Lower lobe of right lung (tissue), 2 donors: ENCODE measurements around the gene CCL19. TPM values are rescaled to one million over a fixed set of nuclear protein-coding genes. Genes with fewer than 3 reads are reported as not detected.

ENCODE experiments used
- ATAC-seq, 2 donors: fragments of 200-7000 bp; cut with Tn5 transposase; one replicate each; pipeline ENCODE4 v1.9.1; 2020 to 2022; ENCODE audit warnings: mild to moderate bottlenecking in 2 of 2, moderate library complexity in 2 of 2
- DNase-seq: peaks from one replicate; pipeline ENCODE4 v3.0.0-alpha.2; 2020
- H3K27ac ChIP-seq: fragments of 200-600 bp; one replicate; pipeline ENCODE4 v1.8.0; 2022
- H3K27me3 ChIP-seq: fragments of 200-600 bp; one replicate; pipeline ENCODE4 v1.8.0; 2022; ENCODE audit warnings: low read depth
- H3K36me3 ChIP-seq: fragments of 200-600 bp; one replicate; pipeline ENCODE4 v1.8.0; 2022; ENCODE audit warnings: mild to moderate bottlenecking
- H3K4me1 ChIP-seq: fragments of 200-600 bp; one replicate; pipeline ENCODE4 v1.8.0; 2022
- H3K4me3 ChIP-seq: fragments of 200-600 bp; one replicate; pipeline ENCODE4 v1.8.0; 2022; ENCODE audit warnings: mild to moderate bottlenecking
- H3K9me3 ChIP-seq: fragments of 200-600 bp; one replicate; pipeline ENCODE4 v1.8.0; 2022
- CTCF ChIP-seq: fragments of 200-600 bp; IDR thresholded peaks from one replicate; pipeline ENCODE4 v1.8.0; 2022; ENCODE audit warnings: antibody characterized with exemption, mild to moderate bottlenecking
- intact Hi-C: fragments of 100-400 bp; cut with DNase I; formaldehyde crosslinking; loops from one replicate; pipeline ENCODE4 v1.11.0; 2022
- total RNA-seq: library from RNA; stranded (reverse); fragmentation: NEBNext Ultra II Directional; extraction: Animal tissue kit (Norgen Biotek cat#: 25700); gene quantifications from one replicate; pipeline ENCODE4 v1.2.1, GENCODE V29; 2021
- donor health status: DM: no; HTN: yes; CAD: no; lungs with severe emphysema.

CCL19 gene
- total RNA-seq, 1 donor from 2014 or later, result 2.4 TPM

- no peak for TF ChIP-seq CTCF
- Histone ChIP-seq H3K9me3 (no peaks in the 10 kb centered on the region), H3K36me3 (no peaks in the 10 kb centered on the region), H3K4me1 (peaks cover 5% of the 10 kb centered on the region), H3K27ac (no peak overlapping the region), H3K4me3 (no peak overlapping the region), H3K27me3 (no peaks in the 10 kb centered on the region)
- ATAC-seq (no peak), DNase-seq (no peak)
- intact Hi-C loops, result no loop called here
Measured at GRCh38 chr9:34689512-34689911, 1.6 kb downstream of the CCL19 start.

- no peaks in the 10 kb centered on the region for H3K36me3 ChIP-seq
- DNase-seq (no peak), ATAC-seq (no peak)
- peaks cover 5% of the 10 kb centered on the region for H3K4me1 ChIP-seq
- H3K9me3 ChIP-seq, result no peaks in the 10 kb centered on the region
- H3K4me3 ChIP-seq, result no peak overlapping the region
- no peak overlapping the region for H3K27ac ChIP-seq
- intact Hi-C loops, result no loop called here
- no peaks in the 10 kb centered on the region for H3K27me3 ChIP-seq
- TF ChIP-seq CTCF, result no peak
Measured at GRCh38 chr9:34689116-34689470, 2.0 kb downstream of the CCL19 start.

- peaks cover 5% of the 10 kb centered on the region for H3K4me1 ChIP-seq
- DNase-seq, result no peak
- ATAC-seq, result no peak
- no peaks in the 10 kb centered on the region for H3K36me3 ChIP-seq
- no peaks in the 10 kb centered on the region for H3K27me3 ChIP-seq
- H3K27ac ChIP-seq, result no peak overlapping the region
- H3K9me3 ChIP-seq, result no peaks in the 10 kb centered on the region
- no peak for TF ChIP-seq CTCF
- intact Hi-C loops, result no loop called here
- H3K4me3 ChIP-seq, result no peak overlapping the region
Measured at GRCh38 chr9:34688329-34689115, 2.6 kb downstream of the CCL19 start.

GRCh38 chr9:34687276-34688030, 3.6 kb downstream of the CCL19 start:
- TF ChIP-seq CTCF, result no peak
- Histone ChIP-seq H3K27ac (no peak overlapping the region), H3K9me3 (no peaks in the 10 kb centered on the region), H3K4me1 (peaks cover 5% of the 10 kb centered on the region), H3K27me3 (no peaks in the 10 kb centered on the region), H3K36me3 (no peaks in the 10 kb centered on the region), H3K4me3 (no peak overlapping the region)
- DNase-seq (no peak), ATAC-seq (no peak)
- intact Hi-C loops, result no loop called here

GRCh38 chr9:34686732-34687131, 4.3 kb downstream of the CCL19 start:
- no peak for TF ChIP-seq CTCF
- H3K4me1 ChIP-seq, result peaks cover 5% of the 10 kb centered on the region
- no peaks in the 10 kb centered on the region for H3K9me3 ChIP-seq
- no peaks in the 10 kb centered on the region for H3K36me3 ChIP-seq
- no peak overlapping the region for H3K27ac ChIP-seq
- no peak for DNase-seq
- intact Hi-C loops, result no loop called here
- no peaks in the 10 kb centered on the region for H3K27me3 ChIP-seq
- H3K4me3 ChIP-seq, result no peak overlapping the region
- ATAC-seq, result no peak
